GM08714 (cell line): Measurements from ENCODE around the gene LPCAT3.
"Not testable (repeated sequence)": the region's sequence is repeated elsewhere in the genome, so short reads cannot be mapped to it uniquely, and the experiment has no call there.

Source experiments
- H3K4me3 ChIP-seq: fragments of 200-500 bp; sonication (Bioruptor generic); 2 replicates; pipeline ENCODE4 v1.5.1; 2014; ENCODE audit warnings: mild to moderate bottlenecking, low read length, inconsistent platforms
- ZNF274 ChIP-seq: IDR thresholded peaks from 2 replicates; pipeline ENCODE4 v1.6.1; 2012; ENCODE audit warnings: mild to moderate bottlenecking, low read depth, low read length

Gene LPCAT3

GRCh38 chr12:7016958-7017571 lies 1.2 kb downstream of the LPCAT3 start:
- TF ChIP-seq ZNF274: no peak
- peak overlapping the region; percentile 93 for H3K4me3 ChIP-seq

- no peak overlapping the region for H3K4me3 ChIP-seq
- no peak for TF ChIP-seq ZNF274
Measured at GRCh38 chr12:7015555-7016370, 2.5 kb downstream of the LPCAT3 start.

- TF ChIP-seq ZNF274: no peak
- H3K4me3 ChIP-seq: no peak overlapping the region
Measured at GRCh38 chr12:7013101-7013500, 5.2 kb downstream of the LPCAT3 start.

GRCh38 chr12:7012024-7012607 lies 6.2 kb downstream of the LPCAT3 start:
- no peak for TF ChIP-seq ZNF274
- no peak overlapping the region for H3K4me3 ChIP-seq

GRCh38 chr12:7011398-7011797 lies 6.9 kb downstream of the LPCAT3 start:
- not testable (repeated sequence) for H3K4me3 ChIP-seq

GRCh38 chr12:7009512-7009911 lies 8.8 kb downstream of the LPCAT3 start:
- TF ChIP-seq ZNF274: no peak
- H3K4me3 ChIP-seq: no peak overlapping the region

GRCh38 chr12:7008864-7009263 lies 9.4 kb downstream of the LPCAT3 start:
- H3K4me3 ChIP-seq: no peak overlapping the region
- TF ChIP-seq ZNF274: no peak

GRCh38 chr12:7006639-7007038 lies 11.6 kb downstream of the LPCAT3 start:
- no peak for TF ChIP-seq ZNF274
- H3K4me3 ChIP-seq: no peak overlapping the region

- H3K4me3 ChIP-seq: no peak overlapping the region
- TF ChIP-seq ZNF274: no peak
Measured at GRCh38 chr12:7005311-7005710, 13.0 kb downstream of the LPCAT3 start.

- TF ChIP-seq ZNF274: no peak
- H3K4me3 ChIP-seq: no peak overlapping the region
Measured at GRCh38 chr12:7004840-7005239, 13.4 kb downstream of the LPCAT3 start.

GRCh38 chr12:7004287-7004803 lies 13.9 kb downstream of the LPCAT3 start:
- TF ChIP-seq ZNF274: no peak
- H3K4me3 ChIP-seq: no peak overlapping the region

- TF ChIP-seq ZNF274: no peak
Measured at GRCh38 chr12:7001921-7002591, 16.2 kb downstream of the LPCAT3 start.

GRCh38 chr12:6998715-6999451 lies 19.4 kb downstream of the LPCAT3 start:
- no peak overlapping the region for H3K4me3 ChIP-seq
- no peak for TF ChIP-seq ZNF274

More at GRCh38 chr12:7001921-7002591, 16.2 kb downstream of the LPCAT3 start:
- no peak overlapping the region for H3K4me3 ChIP-seq

- TF ChIP-seq ZNF274: no peak
- H3K4me3 ChIP-seq: no peak overlapping the region
Measured at GRCh38 chr12:6996040-6996441, 22.2 kb downstream of the LPCAT3 start.
